ENCODE results near the gene RNF187. TPM values are rescaled to one million over a fixed set of nuclear protein-coding genes. Genes with fewer than 3 reads are reported as not detected.
"Not testable (repeated sequence)": the region's sequence is repeated elsewhere in the genome, so short reads cannot be mapped to it uniquely, and the experiment has no call there.

The RNF187 gene
- total RNA-seq, 1 donor from 2014 or later: 112 TPM

DNA sequence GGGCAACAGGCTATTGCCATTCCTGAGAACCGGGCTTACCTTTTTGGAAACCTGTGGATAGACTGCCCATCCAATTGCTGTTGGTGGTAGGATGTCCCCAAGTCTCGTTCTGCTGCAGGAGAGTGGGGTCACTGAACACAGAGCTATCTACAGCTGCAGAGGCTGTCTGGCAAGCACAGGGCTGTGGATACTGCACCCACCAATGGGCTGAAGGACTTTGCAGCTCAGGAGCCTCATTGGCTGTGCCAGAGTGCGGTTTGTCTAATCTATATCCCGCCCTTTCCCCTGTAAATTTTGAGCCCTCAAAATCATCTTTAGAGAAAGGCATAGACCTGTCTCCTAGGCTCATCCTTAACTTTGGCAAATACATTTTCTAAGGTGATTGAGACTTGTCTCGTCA is 15.3 kb downstream of the RNF187 start:
- intact Hi-C loops (cut with micrococcal nuclease): no loop called here

DNA sequence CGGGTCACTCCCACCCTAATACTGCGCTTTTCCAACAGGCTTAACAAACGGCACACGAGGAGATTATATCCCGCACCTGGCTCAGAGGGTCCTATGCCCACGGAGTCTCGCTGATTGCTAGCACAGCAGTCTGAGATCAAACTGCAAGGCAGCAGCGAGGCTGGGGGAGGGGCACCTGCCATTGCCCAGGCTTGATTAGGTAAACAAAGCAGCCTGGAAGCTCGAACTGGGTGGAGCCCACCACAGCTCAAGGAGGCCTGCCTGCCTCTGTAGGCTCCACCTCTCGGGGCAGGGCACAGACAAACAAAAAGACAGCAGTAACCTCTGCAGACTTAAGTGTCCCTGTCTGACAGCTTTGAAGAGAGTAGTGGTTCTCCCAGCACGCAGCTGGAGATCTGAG is 18.8 kb downstream of the RNF187 start:
- intact Hi-C loops (cut with micrococcal nuclease): not testable (repeated sequence)

DNA sequence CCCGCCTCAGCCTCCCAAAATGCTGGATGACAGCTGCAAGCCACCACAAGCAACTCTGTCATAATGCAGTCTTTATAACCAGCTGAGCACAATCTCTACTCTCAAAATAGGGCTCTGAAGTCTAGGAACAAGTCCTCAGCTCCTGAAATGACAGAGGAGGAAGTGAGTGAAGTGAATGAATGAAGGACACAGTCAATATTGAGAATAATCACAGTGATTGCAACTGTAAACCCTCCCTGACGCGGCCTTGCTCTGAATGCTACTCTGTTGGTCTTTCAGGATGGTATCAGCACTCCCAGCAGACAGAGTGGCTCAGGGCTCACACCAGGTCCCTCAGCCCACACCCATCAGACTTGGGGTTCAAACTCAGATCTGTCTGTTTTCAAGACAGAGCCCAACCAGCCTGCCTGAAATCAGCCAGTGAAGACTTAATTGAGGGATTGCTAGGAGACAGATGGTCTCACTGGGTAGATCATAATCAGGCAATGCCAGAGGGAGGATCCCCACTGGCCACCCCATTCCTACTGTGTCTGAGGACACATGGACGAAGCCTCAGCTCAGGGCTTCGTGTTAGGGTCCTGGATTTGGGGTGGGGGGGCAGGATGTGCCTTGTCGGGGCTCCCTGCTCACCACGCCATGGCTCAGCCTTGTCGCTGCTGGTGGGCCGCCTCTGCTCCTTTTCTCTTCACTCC is 20.9 kb downstream of the RNF187 start:
- intact Hi-C loops (cut with micrococcal nuclease): no loop called here

DNA sequence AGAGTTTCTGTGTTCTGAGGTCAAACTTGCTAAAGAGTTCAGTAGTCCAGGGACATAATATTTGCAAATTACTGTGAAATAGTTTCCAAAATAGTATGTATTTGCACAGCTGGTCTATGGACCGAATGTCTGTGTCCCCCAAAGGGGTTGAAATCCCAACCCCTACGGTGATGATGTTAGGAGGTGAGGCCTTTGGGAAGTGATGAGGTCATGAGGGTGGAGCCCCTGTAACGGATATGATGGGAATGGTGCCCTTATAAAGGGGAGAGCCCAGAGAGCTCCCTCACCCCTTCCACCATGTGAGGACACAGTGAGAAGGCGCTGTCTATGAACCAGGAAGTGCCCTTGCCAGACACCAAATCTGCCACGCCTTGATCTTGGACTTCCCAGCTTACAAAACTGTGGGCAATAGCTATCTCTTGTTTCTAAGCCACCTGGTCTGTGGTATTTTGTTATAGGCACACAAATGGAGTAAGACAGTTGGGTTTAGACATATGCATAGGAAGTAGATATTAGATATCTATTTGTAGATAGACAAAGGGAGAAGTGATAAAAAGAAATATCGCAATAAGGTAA is 21.7 kb downstream of the RNF187 start:
- intact Hi-C loops (cut with micrococcal nuclease): no loop called here

DNA sequence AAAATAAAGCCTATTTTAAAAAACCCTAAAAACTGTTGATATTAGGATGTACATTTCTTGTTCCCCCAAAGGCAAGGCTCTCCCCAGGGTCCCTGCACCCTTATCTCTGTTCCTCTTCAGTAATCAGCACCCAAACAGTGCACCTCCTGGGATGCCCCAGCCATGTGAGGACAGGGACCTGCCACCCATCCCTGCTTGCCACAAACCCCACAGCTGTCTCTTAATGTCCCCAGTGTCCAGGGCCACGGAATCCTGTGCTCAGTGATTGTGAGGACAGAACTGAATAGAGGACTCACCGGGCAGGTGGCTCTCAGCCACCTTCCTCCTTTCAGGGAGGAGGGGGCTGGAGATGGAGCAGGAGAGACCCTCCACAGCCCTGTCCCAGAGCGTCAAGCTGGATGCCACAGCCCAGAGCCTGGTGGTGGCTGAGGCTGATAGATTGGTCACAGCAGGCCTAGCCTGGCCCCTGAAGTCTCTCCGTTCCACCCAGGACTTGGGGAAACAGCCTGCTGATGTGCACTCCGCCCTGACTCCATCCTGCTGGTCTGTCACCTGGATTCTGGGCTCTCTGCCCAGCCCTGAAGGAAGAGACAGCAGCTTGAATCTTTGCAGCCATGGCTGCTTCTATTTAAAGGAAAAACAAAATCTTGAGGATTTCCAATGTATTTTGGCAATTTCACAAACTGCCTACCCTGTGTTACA is 23.1 kb downstream of the RNF187 start:
- intact Hi-C loops (cut with micrococcal nuclease): no loop called here

DNA sequence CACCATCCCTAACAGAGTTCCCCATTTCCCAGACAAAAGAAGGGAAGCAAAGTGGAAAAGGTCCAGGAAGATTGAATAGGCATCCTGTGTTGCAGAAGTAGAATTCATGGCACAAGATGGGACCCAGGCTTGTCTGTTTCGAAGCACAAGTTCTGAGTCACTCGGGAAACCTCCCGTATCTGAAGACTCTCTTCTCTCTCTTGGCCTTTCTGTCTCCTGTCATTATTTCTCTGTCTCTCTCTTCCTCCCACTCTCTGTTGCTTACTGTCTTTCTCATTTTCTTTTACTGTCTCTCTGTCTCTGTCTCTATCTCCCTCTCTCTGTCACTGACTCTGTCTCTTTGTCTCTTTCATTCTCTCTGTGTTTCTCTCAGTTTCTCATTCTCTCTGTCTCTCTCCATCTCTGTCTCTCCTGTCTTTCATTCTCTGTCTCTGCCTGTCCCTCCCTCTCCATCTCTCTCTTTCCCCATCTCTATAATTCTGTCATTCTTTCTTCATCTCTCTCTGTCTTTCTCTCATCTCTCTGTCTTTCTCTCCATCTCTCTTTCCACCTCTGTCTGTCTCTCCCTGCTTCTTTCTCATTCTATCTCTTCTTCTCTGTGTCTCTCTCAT is 23.7 kb downstream of the RNF187 start:
- intact Hi-C loops (cut with micrococcal nuclease): no loop called here

DNA sequence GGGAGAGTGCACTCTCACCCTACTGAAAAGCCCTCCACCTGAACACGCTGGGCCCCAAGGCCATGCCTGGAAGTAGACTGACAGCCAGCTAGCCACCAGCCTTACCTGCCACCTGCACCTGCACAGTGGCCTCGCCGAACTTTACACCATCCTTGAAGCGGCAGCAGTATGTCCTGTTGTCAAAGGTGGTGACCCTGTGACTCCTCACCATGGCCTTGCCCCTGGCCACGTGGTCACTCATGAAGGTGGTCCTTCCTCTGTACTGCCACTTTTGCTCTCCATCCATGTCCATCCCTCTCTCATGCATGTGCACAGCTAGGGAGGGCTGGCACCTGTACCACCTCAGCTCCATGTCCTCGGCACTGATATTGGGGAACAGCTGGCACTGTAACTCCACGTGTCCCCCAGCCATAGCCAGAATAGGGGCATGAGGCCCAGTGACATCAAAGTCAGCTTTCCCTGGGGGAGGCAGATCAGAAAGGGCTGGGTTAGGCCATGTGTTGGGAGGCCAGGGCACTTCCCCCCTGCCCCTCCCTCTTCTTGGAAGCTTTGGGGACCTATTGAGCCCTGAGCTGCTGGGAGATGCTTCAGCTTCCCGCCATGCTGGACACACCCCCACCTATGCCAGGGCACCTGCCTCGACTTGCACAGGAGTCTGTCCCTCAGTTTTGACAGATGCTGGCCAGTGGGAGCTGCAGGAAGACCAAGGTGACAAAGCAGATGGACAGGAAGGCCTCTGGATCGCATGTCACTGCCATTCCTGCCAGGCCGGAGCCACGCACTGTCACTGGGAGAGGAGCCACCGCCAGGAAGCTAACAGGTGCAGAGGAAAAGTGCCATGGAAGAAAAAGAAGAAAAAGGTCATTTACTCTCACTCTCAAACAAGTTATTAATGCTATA is 24.6 kb downstream of the RNF187 start:
- intact Hi-C loops (cut with micrococcal nuclease): no loop called here

DNA sequence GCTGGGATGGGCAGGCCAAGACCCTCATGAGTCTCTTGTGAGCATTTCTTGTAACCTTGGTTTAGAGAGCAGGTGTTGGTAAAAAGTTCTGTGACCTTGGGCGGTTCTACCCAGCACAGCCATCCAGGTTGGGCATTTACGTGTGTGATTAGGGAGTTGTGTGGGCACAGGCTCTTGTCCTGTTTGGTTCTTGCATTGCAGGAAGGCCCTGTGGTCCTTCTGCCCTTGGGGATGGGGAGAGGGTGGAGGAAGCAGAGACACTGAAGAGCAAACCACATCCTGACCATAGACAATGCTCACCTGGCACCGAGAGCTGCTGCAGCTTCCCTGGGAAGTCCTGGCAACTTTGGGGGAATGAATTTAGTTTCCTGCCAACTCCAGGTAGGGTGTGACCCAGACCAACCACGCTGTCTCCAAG is 25.6 kb downstream of the RNF187 start:
- intact Hi-C loops (cut with micrococcal nuclease): no loop called here

DNA sequence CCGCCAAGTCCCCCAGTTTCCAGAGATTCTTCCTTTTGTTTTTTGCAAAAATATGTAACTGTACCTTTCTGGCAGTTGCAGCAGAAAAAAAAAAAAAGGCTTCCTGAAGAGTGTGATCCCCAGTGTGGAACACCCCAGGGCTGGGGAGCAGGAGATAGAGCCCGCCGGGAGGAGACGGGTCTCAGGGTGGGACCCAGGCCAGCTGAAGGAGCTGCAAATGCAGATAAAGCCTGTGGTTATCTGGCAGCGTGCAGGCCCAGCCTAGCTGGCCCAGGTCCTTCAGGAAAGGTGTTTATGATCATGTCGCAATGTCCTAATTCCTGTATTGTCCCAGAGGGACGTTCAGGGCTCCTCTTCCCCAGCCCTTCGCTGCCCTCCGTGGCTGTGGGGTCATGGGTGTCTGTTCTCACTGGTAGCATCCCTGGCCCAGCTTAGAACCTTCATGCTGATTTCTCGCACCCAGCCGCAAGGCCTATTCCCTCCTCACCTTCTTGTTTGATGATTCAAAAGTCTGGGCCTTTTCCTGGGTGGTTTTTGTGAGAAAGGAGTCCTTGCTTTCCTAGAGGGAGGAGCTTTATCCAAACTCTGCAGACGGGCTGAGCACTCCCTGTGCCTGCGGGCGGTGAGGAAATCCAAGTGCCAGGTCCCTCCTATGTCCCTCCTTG is 26.2 kb downstream of the RNF187 start:
- intact Hi-C loops (cut with micrococcal nuclease): no loop called here

DNA sequence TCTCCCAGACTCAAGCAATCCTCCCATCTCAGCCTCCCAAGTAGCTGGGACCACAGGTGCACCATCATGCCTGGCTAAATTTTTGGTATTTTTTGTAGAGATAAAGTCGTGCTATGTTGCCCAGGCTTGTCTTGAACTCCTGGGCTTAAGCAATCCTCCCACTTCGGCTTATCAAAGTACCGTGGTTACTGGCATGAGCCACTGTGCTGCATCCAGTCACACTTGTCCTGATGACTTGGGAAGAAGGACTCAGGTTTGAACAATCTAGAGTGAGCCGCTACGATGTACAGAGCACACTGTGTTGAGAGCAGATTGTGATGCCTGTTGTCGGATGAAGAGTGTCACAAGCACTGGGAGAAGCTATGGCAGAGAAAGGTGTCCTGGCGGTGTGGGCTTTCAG is 27.2 kb downstream of the RNF187 start:
- intact Hi-C loops (cut with micrococcal nuclease): no loop called here

DNA sequence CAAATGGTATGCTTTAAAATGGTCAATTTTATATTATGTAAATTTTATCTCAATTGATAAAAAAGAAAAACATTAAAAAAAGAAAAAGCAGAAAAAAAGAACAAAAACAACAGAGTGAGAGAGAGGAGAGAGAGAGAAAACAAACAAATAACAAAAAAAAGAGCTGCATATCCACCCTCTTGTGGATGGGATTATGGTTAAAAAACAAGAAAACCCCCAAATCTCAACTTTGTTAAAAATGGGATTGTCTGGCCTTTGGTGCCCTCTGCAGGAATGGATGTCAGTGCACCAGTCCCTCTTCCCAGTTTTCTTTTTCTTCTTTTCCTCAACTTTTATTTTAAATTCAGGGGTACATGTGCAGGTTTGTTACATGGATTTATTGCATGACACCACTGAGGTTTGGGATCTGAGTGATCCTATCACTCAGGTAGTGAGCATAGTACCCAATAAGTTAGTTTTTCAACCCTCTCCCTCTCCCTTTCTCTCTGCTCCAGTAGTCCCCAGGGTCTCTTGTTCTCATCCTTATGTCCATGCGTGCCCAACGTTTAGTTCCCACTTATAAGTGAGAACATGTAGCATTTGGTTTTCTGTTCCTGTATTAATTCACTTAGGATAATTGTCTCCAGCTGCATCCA is 28.1 kb downstream of the RNF187 start:
- intact Hi-C loops (cut with micrococcal nuclease): loop anchor here (1.0 kb wide), 8 partner anchors 14 to 1034 kb away; no protein-coding TSS in a partner anchor

DNA sequence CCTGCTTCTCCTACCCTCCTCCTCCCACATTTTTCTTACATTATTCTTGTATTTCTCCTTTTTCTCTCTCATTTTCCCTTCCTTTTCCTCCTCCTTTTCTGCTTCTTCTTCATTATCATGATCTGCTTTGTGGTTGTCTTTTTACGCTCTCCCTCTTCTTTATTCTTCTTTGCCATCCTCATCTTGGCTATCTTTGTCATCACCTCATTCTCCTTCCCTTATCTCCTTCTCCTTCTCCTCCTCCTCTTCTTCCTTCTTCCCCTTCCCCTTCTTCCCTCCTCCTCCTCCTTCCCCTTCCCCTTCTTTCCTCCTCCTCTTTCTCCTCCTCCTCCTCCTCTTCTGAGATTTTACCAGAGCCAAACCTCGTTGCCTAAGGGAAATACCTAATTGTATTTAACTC is 30.5 kb downstream of the RNF187 start:
- intact Hi-C loops (cut with micrococcal nuclease): no loop called here

DNA sequence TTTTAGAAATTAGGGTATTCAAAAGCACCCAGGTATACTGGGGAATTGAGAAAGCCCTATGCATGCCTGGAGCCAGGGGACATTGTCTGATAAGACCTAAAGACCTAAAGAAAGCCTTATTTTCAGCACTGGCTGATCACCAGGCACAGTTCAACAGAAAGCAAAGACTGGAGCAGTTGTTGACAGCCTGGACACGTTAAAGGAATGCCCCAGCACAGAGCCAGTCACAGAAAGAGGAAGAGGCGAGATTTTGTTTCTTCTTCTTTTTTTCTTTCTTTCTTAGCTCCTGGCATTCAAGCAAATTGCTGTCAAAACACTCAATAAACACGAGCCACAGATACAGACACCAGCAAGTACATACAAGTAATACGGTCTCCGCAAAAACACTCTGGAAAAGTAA is 40.4 kb downstream of the RNF187 start:
- intact Hi-C loops (cut with micrococcal nuclease): no loop called here

DNA sequence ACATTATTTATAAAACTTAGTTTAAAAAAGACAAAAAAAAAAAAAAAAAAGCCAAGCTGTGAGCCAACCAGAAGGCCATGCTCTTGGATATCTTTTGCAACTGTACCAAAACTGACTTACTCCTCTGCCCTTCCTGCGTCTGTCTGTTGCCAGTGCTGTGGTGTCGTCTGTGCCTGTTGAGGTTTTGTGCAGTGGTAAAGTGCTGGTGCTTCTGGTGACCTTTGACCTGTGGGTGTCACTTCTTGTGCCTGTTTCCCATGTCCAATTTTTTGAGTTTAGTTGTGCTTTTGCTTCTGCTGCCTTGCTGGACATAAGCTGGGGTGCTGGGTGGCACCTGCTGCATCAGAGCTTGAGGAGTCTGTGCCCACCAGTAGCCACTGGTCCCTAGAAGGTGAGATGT is 41.4 kb downstream of the RNF187 start:
- intact Hi-C loops (cut with micrococcal nuclease): no loop called here

DNA sequence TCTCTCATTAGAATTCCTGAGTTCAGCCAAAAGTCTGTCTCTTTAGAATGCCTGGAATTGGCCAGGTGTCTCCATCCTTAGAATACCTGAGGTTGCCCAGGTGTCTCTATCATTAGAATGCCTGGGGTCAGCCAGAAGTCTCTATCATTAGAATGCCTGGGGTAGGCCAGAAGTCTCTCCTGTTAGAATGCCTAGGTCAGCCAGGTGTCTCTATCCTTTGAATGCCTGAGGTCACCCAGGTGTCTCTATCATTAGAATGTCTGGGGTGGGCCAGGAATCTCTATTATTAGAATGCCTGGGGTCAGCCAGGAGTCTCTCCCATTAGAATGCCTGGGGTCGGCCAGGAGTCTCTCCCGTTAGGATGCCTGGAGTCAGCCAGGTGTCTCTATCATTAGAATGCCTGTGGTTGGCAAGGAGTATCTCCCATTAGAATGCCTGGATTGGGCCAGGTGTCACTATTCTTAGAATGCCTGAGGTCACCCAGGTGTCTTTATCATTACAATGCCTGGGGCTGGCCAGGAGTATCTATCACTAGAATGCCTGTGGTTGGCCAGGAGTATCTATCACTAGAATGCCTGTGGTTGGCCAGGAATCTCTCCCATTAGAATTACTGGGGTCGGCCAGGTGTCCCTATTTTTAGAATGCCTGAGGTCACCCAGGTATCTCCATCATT is 43.0 kb downstream of the RNF187 start:
- intact Hi-C loops (cut with micrococcal nuclease): no loop called here

DNA sequence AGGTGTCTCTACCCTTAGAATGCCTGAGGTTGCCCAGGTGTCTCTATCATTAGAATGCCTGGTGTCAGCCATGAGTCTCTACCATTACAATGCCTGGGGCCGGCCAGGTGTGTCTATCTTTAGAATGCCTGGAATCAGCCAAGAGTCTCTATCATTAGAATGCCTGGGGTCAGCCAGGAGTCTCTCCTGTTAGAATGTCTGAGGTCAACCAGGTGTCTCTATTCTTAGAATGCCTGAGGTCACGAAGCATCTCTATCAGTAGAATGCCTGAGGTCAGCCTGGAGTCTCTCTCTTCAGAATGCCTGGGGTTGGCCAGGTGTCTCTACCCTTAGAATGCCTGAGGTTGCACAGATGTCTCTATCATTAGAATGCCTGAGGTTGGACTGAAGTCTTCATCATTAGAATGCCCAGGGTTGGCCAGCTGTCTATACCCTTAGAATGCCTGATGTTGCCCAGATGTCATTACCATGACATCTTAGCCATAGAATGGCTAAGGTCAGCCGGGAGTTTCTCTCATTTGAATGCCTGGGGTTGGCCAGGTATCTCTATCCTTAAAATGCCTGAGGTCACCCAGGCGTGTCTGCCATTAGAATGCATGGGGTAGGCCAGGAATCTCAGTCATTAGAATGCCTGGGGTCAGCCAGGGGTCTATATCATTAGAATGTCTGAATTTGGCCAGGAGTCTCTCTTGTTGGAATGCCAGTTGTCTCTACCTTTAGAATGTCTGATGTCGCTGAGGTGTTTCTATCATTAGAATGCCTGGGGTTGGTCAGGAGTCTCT is 44.0 kb downstream of the RNF187 start:
- intact Hi-C loops (cut with micrococcal nuclease): no loop called here

DNA sequence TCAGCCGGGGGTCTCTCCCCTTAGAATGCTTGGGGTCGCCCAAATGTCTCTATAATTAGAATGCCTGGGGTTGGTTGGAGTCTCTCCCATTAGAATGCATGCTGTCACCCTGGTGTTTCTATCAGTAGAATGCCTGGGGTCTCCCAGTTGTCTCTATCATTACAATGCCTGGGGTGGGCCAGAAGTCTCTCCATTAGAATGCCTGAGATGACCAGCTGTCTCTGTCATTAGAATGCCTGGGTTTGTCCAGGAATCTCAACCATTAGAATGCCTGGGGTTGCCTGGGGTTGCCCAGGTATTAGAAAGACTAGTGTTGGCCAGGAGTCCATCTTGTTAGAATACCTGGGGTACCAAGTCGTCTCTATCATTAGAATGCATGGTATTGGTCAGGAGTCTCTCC is 51.6 kb downstream of the RNF187 start:
- intact Hi-C loops (cut with micrococcal nuclease): no loop called here

DNA sequence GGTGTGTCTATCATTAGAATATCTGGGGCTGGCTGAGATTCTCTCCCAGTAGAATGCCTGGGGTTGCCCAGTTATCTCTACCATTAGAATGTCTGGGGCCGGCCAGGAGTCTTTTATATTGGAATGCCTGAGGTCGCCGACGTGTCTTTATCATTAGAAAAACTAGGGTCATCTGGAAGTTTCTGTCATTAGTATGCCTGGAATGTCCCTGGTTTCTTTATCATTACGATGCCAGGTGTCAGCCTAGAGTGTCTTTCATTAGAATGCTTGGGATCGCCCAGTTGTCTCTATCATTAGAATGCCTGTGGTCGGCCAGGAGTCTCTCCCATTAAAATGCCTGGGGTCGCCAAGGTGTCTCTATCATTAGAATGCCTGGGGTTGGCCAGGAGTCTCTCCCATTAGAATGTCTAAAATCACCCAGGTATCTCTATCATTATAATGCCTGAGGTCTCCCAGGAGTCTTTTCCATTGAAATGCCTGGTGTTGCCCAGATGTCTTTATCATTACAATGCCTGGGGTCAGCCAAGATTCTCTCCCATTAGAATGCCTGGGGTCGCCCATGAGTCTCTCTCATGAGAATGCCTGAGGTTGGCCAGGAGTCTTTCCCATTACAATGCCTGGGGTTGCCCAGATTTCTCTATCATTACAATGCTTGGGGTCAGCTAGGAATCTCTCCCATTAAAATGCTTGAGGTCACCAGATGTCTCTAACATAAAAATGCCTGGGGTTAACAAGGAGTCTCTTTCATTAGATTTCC is 53.2 kb downstream of the RNF187 start:
- intact Hi-C loops (cut with micrococcal nuclease): no loop called here
